ENCODE data around the gene EEA1. TPM values are rescaled to one million over a fixed set of nuclear protein-coding genes. Genes with fewer than 3 reads are reported as not detected.

The EEA1 gene
- total RNA-seq, 1 experiment from 2014 or later, result 68.9 TPM

GRCh38 chr12:92912052-92912451 lies 17.0 kb downstream of the EEA1 start:
- CTCF ChIA-PET, result no interaction called here
- no peak for DNase-seq
- H3K36me3 ChIP-seq (ENCODE audit: control insufficient read depth, insufficient read depth, low read length), result no peaks in the 10 kb centered on the region
- Mint-ChIP-seq H3K36me3 (ENCODE audit: insufficient read depth, unreplicated experiment) (peaks cover 37% of the 10 kb centered on the region), H3K4me1 (ENCODE audit: low read depth, unreplicated experiment) (no peaks in the 10 kb centered on the region), H3K27ac (ENCODE audit: unreplicated experiment) (no peak overlapping the region), H3K4me3 (ENCODE audit: unreplicated experiment) (no peak overlapping the region), H3K27me3 (ENCODE audit: insufficient read depth, unreplicated experiment) (no peaks in the 10 kb centered on the region), H3K9me3 (ENCODE audit: unreplicated experiment) (no peaks in the 10 kb centered on the region)
- H3K27me3 ChIP-seq (replicated peaks; ENCODE audit: control insufficient read depth, insufficient read depth, low read length), result no peaks in the 10 kb centered on the region
- peaks cover 8% of the 10 kb centered on the region for H3K9me3 ChIP-seq
- TF ChIP-seq CTCF (IDR thresholded peaks at IDR 0.05; ENCODE audit: insufficient read depth in 1 of 2, low read depth in 1 of 2, low read length in 1 of 2, severe bottlenecking in 1 of 2, unreplicated experiment in 1 of 2), result no peak
- intact Hi-C loops (cut with micrococcal nuclease; ENCODE audit: unreplicated experiment), result no loop called here
- no TSS peak for BruUV-seq (replicated peaks)
- H3K4me1 ChIP-seq, result peaks cover 3% of the 10 kb centered on the region; the same call in 1 of the 2 replicates
- POLR2A ChIA-PET, result no interaction called here
- no peak overlapping the region for H3K4me3 ChIP-seq (ENCODE audit: low read depth, low read length)

- Mint-ChIP-seq H3K9me3 (ENCODE audit: unreplicated experiment) (no peaks in the 10 kb centered on the region), H3K36me3 (ENCODE audit: insufficient read depth, unreplicated experiment) (peaks cover 37% of the 10 kb centered on the region), H3K27ac (ENCODE audit: unreplicated experiment) (no peak overlapping the region), H3K4me3 (ENCODE audit: unreplicated experiment) (no peak overlapping the region), H3K27me3 (ENCODE audit: insufficient read depth, unreplicated experiment) (no peaks in the 10 kb centered on the region), H3K4me1 (ENCODE audit: low read depth, unreplicated experiment) (no peaks in the 10 kb centered on the region)
- peaks cover 8% of the 10 kb centered on the region for H3K9me3 ChIP-seq
- BruUV-seq (replicated peaks), result no TSS peak
- no peak overlapping the region for H3K4me3 ChIP-seq (ENCODE audit: low read depth, low read length)
- DNase-seq, result no peak
- peaks cover 8% of the 10 kb centered on the region; the same call in 1 of the 2 replicates for H3K4me1 ChIP-seq
- intact Hi-C loops (cut with micrococcal nuclease; ENCODE audit: unreplicated experiment), result no loop called here
- ChIA-PET POLR2A (no interaction called here), CTCF (interaction anchor here (0.6 kb wide), 1 partner anchor 81 kb away, joined by 4 read pairs; no protein-coding TSS in a partner anchor)
- no peaks in the 10 kb centered on the region for H3K27me3 ChIP-seq (replicated peaks; ENCODE audit: control insufficient read depth, insufficient read depth, low read length)
- TF ChIP-seq CTCF (IDR thresholded peaks at IDR 0.05; ENCODE audit: insufficient read depth in 1 of 2, low read depth in 1 of 2, low read length in 1 of 2, severe bottlenecking in 1 of 2, unreplicated experiment in 1 of 2), result no peak
- H3K36me3 ChIP-seq (ENCODE audit: control insufficient read depth, insufficient read depth, low read length), result no peaks in the 10 kb centered on the region
Observed at GRCh38 chr12:92911339-92911738, 17.8 kb downstream of the EEA1 start.

- H3K36me3 ChIP-seq (ENCODE audit: control insufficient read depth, insufficient read depth, low read length), result no peaks in the 10 kb centered on the region
- H3K4me1 ChIP-seq, result peaks cover 8% of the 10 kb centered on the region; the same call in 1 of the 2 replicates
- ChIA-PET CTCF (no interaction called here), POLR2A (no interaction called here)
- intact Hi-C loops (cut with micrococcal nuclease; ENCODE audit: unreplicated experiment), result no loop called here
- H3K4me1 Mint-ChIP-seq (ENCODE audit: low read depth, unreplicated experiment), result no peaks in the 10 kb centered on the region
- H3K36me3 Mint-ChIP-seq (ENCODE audit: insufficient read depth, unreplicated experiment), result peaks cover 32% of the 10 kb centered on the region
- no peak for DNase-seq
- no peak overlapping the region for H3K4me3 Mint-ChIP-seq (ENCODE audit: unreplicated experiment)
- H3K4me3 ChIP-seq (ENCODE audit: low read depth, low read length), result no peak overlapping the region
- peaks cover 8% of the 10 kb centered on the region for H3K9me3 ChIP-seq
- no peak for TF ChIP-seq CTCF (IDR thresholded peaks at IDR 0.05; ENCODE audit: insufficient read depth in 1 of 2, low read depth in 1 of 2, low read length in 1 of 2, severe bottlenecking in 1 of 2, unreplicated experiment in 1 of 2)
- H3K27me3 Mint-ChIP-seq (ENCODE audit: insufficient read depth, unreplicated experiment), result no peaks in the 10 kb centered on the region
- H3K27me3 ChIP-seq (replicated peaks; ENCODE audit: control insufficient read depth, insufficient read depth, low read length), result no peaks in the 10 kb centered on the region
- no TSS peak for BruUV-seq (replicated peaks)
- H3K27ac Mint-ChIP-seq (ENCODE audit: unreplicated experiment), result no peak overlapping the region
- H3K9me3 Mint-ChIP-seq (ENCODE audit: unreplicated experiment), result no peaks in the 10 kb centered on the region
Observed at GRCh38 chr12:92908108-92908507, 21.0 kb downstream of the EEA1 start.
